K562 (cell line): ENCODE results near the gene C19orf47. TPM values are rescaled to one million over a fixed set of nuclear protein-coding genes. Genes with fewer than 3 reads are reported as not detected.

Experiments
- ATAC-seq: fragments of 200-7000 bp; cut with Tn5 transposase; 3 replicates; pipeline ENCODE4 v1.9.1; 2020; ENCODE audit warnings: moderate library complexity
- BruUV-seq: library from RNA; stranded (reverse); fragments of 400-500 nt; replicated peaks from 2 replicates; lab custom pipeline; 2021; lab: Mats Ljungman, UMichigan
- CTCF ChIA-PET: fragments of 300-600 bp; formaldehyde crosslinking; extraction: SDS; loops from one replicate; lab custom pipeline; 2021; ENCODE audit warnings: low intra/inter-chr PET ratio; lab: Yijun Ruan, JAX
- POLR2A ChIA-PET: fragments of 300-600, 350-650 bp; sonication (Branson Sonifier 250); formaldehyde crosslinking; extraction: SDS; loops from one replicate; lab custom pipeline; 2021; ENCODE audit warnings: antibody characterized with exemption, inconsistent platforms; lab: Yijun Ruan, JAX
- DNase-seq, 4 experiments: peaks; one replicate each; pipeline versions ENCODE4 v3.0.0 to v3.0.0-alpha.2; 2011 to 2018; ENCODE audit warnings: low spot score in 3 of 4, mixed read lengths in 3 of 4; ENCODE audit errors: extremely low read depth in 1 of 4
- FAIRE-seq: peaks from 2 replicates; lab custom pipeline; 2011; peaks lifted over from hg19 to GRCh38; lab: Jason Lieb, UNC
- H2AFZ ChIP-seq: 2 replicates; pipeline ENCODE4 v1.6.0; 2011; ENCODE audit warnings: low read depth, low read length, control low read depth, inconsistent platforms
- H3K27ac ChIP-seq: fragments of 200-600 bp; 3 replicates; pipeline ENCODE4 v1.8.0; 2011; ENCODE audit warnings: low read depth, mild to moderate bottlenecking, control low read depth, inconsistent platforms, low read length, moderate library complexity, mixed read lengths; ENCODE audit errors: extremely low read depth
- H3K27me3 ChIP-seq, 2 experiments: fragments of 300-600 bp in 1 of 2; 2 replicates in 1 of 2; 3 replicates in 1 of 2; pipeline versions ENCODE4 v1.6.0 to v1.8.0; 2011; ENCODE audit warnings: inconsistent platforms in 2 of 2, low read length in 2 of 2, mild to moderate bottlenecking in 1 of 2, mixed read lengths in 1 of 2, moderate library complexity in 1 of 2; ENCODE audit not compliant: control insufficient read depth in 2 of 2, insufficient read depth in 2 of 2
- H3K36me3 ChIP-seq: fragments of 300-600 bp; 3 replicates; pipeline ENCODE4 v1.8.0; 2011; ENCODE audit warnings: mild to moderate bottlenecking, low read length, inconsistent platforms; ENCODE audit not compliant: control insufficient read depth, insufficient read depth
- H3K4me1 ChIP-seq, 2 experiments: fragments of 200-600 bp in 1 of 2; replicated peaks in 1 of 2; 2 replicates in 1 of 2; 3 replicates in 1 of 2; pipeline versions ENCODE4 v1.5.1 to v1.8.0; 2011; ENCODE audit warnings: inconsistent platforms in 2 of 2, low read length in 2 of 2, mild to moderate bottlenecking in 1 of 2, mixed read lengths in 1 of 2, moderate library complexity in 1 of 2; ENCODE audit not compliant: control insufficient read depth in 2 of 2, insufficient read depth in 2 of 2
- H3K4me2 ChIP-seq: 2 replicates; pipeline ENCODE4 v1.6.1; 2011; ENCODE audit warnings: low read length, control low read depth, inconsistent platforms, mixed read lengths; ENCODE audit not compliant: insufficient read depth
- H3K4me3 ChIP-seq: fragments of 200-600 bp; sonication (generic), shearing (Covaris generic); 2 replicates; pipeline ENCODE4 v1.5.1; 2016; ENCODE audit warnings: control low read depth, inconsistent platforms
- H3K79me2 ChIP-seq: fragments of 200-600 bp; 3 replicates; pipeline ENCODE4 v1.8.0; 2011; ENCODE audit warnings: low read length, inconsistent platforms; ENCODE audit not compliant: control insufficient read depth, insufficient read depth
- H3K9ac ChIP-seq, 2 experiments: 2 replicates each; pipeline versions ENCODE4 v1.6.0 to v1.6.1; 2011; ENCODE audit warnings: low read depth in 2 of 2, low read length in 2 of 2, control low read depth in 1 of 2, inconsistent platforms in 1 of 2, mild to moderate bottlenecking in 1 of 2, mixed read lengths in 1 of 2; ENCODE audit not compliant: insufficient read depth in 1 of 2
- H3K9me1 ChIP-seq: one replicate; pipeline ENCODE4 v1.6.0; 2011; ENCODE audit warnings: inconsistent platforms, mild to moderate bottlenecking, low read length, moderate library complexity; ENCODE audit not compliant: control insufficient read depth, insufficient read depth
- H3K9me3 ChIP-seq: replicated peaks from 2 replicates; pipeline ENCODE4 v1.5.1; 2011; ENCODE audit warnings: low read depth, low read length, inconsistent platforms; ENCODE audit not compliant: control insufficient read depth, insufficient read depth
- H4K20me1 ChIP-seq: replicated peaks from 2 replicates; pipeline ENCODE4 v1.6.1; 2011; ENCODE audit warnings: low read length, inconsistent platforms, mixed read lengths; ENCODE audit not compliant: control insufficient read depth, insufficient read depth
- HNRNPH1 ChIP-seq: fragments of 200-400 bp; formaldehyde crosslinking; optimal IDR thresholded peaks from 2 replicates; pipeline ENCODE3; 2017; ENCODE audit warnings: low read depth, mild to moderate bottlenecking, low read length, moderate library complexity
- PCBP1 ChIP-seq: fragments of 200-400 bp; formaldehyde crosslinking; IDR thresholded peaks from 2 replicates; pipeline ENCODE4 v1.6.1; 2018; ENCODE audit warnings: mild to moderate bottlenecking, low read depth, low read length; ENCODE audit not compliant: poor library complexity, severe bottlenecking
- RBM25 ChIP-seq: fragments of 200-400 bp; formaldehyde crosslinking; IDR thresholded peaks from 2 replicates; pipeline ENCODE4 v1.6.1; 2018; ENCODE audit warnings: low read length, low read depth, moderate library complexity; ENCODE audit not compliant: severe bottlenecking
- ZNF121 ChIP-seq: sonication (generic); formaldehyde crosslinking; conservative IDR thresholded peaks from 2 replicates; pipeline ENCODE4 v1.8.0; 2022; ENCODE audit warnings: missing genetic modification reagents
- ZNF324 ChIP-seq: fragments of 250-450 bp; sonication (Bioruptor Pico); IDR thresholded peaks from 2 replicates; pipeline ENCODE4 v1.4.0; 2020; ENCODE audit warnings: mild to moderate bottlenecking
- WGBS: fragments of 100-300 bp; shearing (Covaris generic); methylation state at CpG from one replicate; pipeline ENCODE4 v1.1.6; 2016; ENCODE audit warnings: low coverage, mixed read lengths; ENCODE audit not compliant: insufficient coverage; ENCODE audit errors: missing lambda C conversion rate; 5-methylcytosine and 5-hydroxymethylcytosine counted together
- in situ Hi-C: fragments of 300-500 bp; cut with MboI; formaldehyde crosslinking; loops from 4 replicates; pipeline ENCODE4 v1.15.0; 2018; ENCODE audit warnings: inconsistent platforms, mixed read lengths
- intact Hi-C: fragments of 100-400 bp; cut with micrococcal nuclease; formaldehyde crosslinking; loops from 2 replicates; pipeline ENCODE4 v1.14.2; 2022
- polyA plus RNA-seq, 8 experiments: library from polyadenylated mRNA; depleted of rRNA in 4 of 8; stranded (reverse) in 5 of 8; unstranded in 3 of 8; fragments of >200 nt; fragmentation: Nextera tagmentation in 2 of 8; fragmentation: Illumina TruSeq in 1 of 8; extraction: Ambion mirVana in 2 of 8; extraction: Trizol in 1 of 8; gene quantifications; 2 replicates each; pipeline versions ENCODE4 v1.2.1 to v1.2.3, GENCODE V29; 2011 to 2014; ENCODE audit warnings: inconsistent platforms in 1 of 8, missing spikeins in 1 of 8
- total RNA-seq, 7 experiments: library from RNA; depleted of rRNA in 6 of 7; stranded (reverse); fragments of >200 nt in 6 of 7; fragmentation: Illumina TruSeq in 2 of 7; extraction: Trizol in 2 of 7; gene quantifications; 2 replicates each; pipeline versions ENCODE4 v1.2.1 to v1.2.3, GENCODE V29; 2011 to 2021; ENCODE audit warnings: low replicate concordance in 1 of 7

The C19orf47 gene
- total and polyA plus RNA-seq, 9 of the 15 experiments (the other 6 are each of a cell fraction or from before 2014, with no cell fraction given): 0.08 to 26.1 (median 14.7) TPM

DNA sequence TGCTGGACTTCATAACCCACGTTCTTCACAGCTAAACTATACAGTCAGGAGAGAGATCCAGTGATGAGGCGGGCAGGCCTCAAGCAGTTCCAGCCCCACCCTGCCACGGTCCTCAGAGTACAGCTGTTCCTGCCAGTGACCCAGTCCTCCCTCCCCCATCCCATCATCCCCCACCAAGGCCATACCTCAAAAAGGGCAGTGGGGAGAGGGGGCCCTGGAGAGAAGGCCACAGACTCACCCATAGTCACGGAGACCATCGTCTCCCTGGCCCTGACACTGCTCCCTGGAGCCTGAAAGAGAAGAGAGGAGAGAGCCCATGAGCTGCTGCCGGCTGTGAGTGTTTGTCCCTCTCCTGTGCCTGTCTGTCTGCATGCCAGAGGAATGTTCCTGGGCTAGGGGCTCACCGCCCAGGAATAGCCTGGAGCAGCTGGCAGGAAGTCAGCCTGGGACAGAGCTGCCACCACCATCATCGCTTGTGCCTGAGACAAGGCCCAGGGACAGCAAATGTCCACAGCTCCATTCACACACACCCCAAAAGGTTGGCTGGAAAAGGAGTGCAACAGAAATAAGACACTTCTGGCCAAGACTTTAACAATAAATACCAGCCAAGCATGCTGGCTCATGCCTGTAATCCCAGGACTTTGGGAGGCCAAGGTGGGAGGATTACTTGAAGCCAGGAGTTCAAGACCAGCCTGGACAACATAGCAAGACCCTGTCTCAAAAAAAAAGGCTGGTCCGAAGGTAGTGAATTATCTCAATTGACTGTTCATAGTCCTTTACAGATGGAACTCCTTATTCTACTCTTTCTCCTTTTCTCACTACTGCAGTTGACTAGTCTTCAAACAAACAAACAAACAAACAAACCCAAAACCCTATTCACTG lies 6.4 kb downstream of the C19orf47 start:
- no peak; the same call in 2 of the 3 replicates for ATAC-seq
- in situ Hi-C loops: no loop called here
- Histone ChIP-seq H3K9me1 (peaks cover 3% of the 10 kb centered on the region), H3K9me3 (no peaks in the 10 kb centered on the region), H3K4me1 (peaks cover 3% of the 10 kb centered on the region in 2 experiments; a peak in 2 of 5 replicates), H3K27me3 (no peaks in the 10 kb centered on the region), H2AFZ (no peak overlapping the region), H3K4me2 (no peak overlapping the region), H3K27ac (no peak overlapping the region), H3K9ac (peak overlapping the region in 1 of 2 experiments; percentile 84; a peak in 2 of 4 replicates), H3K4me3 (no peak overlapping the region), H4K20me1 (no peaks in the 10 kb centered on the region; the same call in none of the 2 replicates), H3K36me3 (peaks cover 49% of the 10 kb centered on the region; the same call in 2 of the 3 replicates), H3K79me2 (peaks cover 40% of the 10 kb centered on the region)
- intact Hi-C loops: no loop called here
- no peak for DNase-seq
- ChIA-PET POLR2A (interaction anchor here (0.6 to 1.6 kb wide), 6 partner anchors 13 to 1051 kb away, joined by 3 to 4 read pairs (median 3); no protein-coding TSS in a partner anchor), CTCF (no interaction called here)
- peak; percentile 60 for FAIRE-seq
- no peak for TF ChIP-seq HNRNPH1
- no peak for TF ChIP-seq ZNF324
- TF ChIP-seq ZNF121 (CRISPR knock-in tag): peak; percentile 77
- TF ChIP-seq RBM25: peak; percentile 8
- TF ChIP-seq PCBP1: no peak
- BruUV-seq: no TSS peak
- 74% methylated on average over 9 of the region's 9 CpGs for WGBS
